Trophoblast cell (in vitro differentiated cells and primary cell): ENCODE data around the gene ZNF524.
"Not testable (repeated sequence)": the region's sequence is repeated elsewhere in the genome, so short reads cannot be mapped to it uniquely, and the experiment has no call there.

Source experiments
- DNase-seq, 2 donors: peaks; one replicate each; pipeline ENCODE4 v3.0.0-alpha.2; 2016
- H2AFZ ChIP-seq: 2 replicates; pipeline ENCODE4 v1.6.1; 2013; ENCODE audit warnings: low read length, moderate library complexity, mild to moderate bottlenecking; ENCODE audit not compliant: insufficient read depth, poor library complexity
- H2AK5ac ChIP-seq: 2 replicates; pipeline ENCODE4 v1.6.1; 2013; ENCODE audit warnings: mild to moderate bottlenecking, low read length
- H2BK120ac ChIP-seq: 2 replicates; pipeline ENCODE4 v1.6.1; 2013; ENCODE audit warnings: low read length, mild to moderate bottlenecking, moderate library complexity; ENCODE audit not compliant: insufficient read depth, poor library complexity
- H2BK12ac ChIP-seq: 2 replicates; pipeline ENCODE4 v1.6.1; 2013; ENCODE audit warnings: mild to moderate bottlenecking, low read length, moderate library complexity
- H2BK5ac ChIP-seq: 2 replicates; pipeline ENCODE4 v1.6.1; 2013; ENCODE audit warnings: low read length, low read depth, moderate library complexity, mild to moderate bottlenecking; ENCODE audit not compliant: poor library complexity
- H3K14ac ChIP-seq: 2 replicates; pipeline ENCODE4 v1.6.1; 2013; ENCODE audit warnings: mild to moderate bottlenecking, low read length
- H3K18ac ChIP-seq: 2 replicates; pipeline ENCODE4 v1.6.1; 2013; ENCODE audit warnings: mild to moderate bottlenecking, low read length
- H3K23ac ChIP-seq: 2 replicates; pipeline ENCODE4 v1.6.1; 2013; ENCODE audit warnings: low read length
- H3K27ac ChIP-seq: 2 replicates; pipeline ENCODE4 v1.5.1; 2013; ENCODE audit warnings: low read depth, mild to moderate bottlenecking, inconsistent platforms, low read length, moderate library complexity
- H3K27me3 ChIP-seq: 2 replicates; pipeline ENCODE4 v1.6.1; 2013; ENCODE audit warnings: inconsistent platforms, mild to moderate bottlenecking, low read length, moderate library complexity; ENCODE audit not compliant: insufficient read depth
- H3K36me3 ChIP-seq, 2 experiments: 1 replicate in 1 of 2; 2 replicates in 1 of 2; pipeline ENCODE4 v1.6.1; 2013; ENCODE audit warnings: low read length in 2 of 2, mild to moderate bottlenecking in 2 of 2, moderate library complexity in 1 of 2; ENCODE audit not compliant: insufficient read depth in 2 of 2, control insufficient read depth in 1 of 2
- H3K4ac ChIP-seq: 2 replicates; pipeline ENCODE4 v1.6.1; 2013; ENCODE audit warnings: low read depth, mild to moderate bottlenecking, low read length, moderate library complexity
- H3K4me1 ChIP-seq, 2 experiments: 1 replicate in 1 of 2; 2 replicates in 1 of 2; pipeline ENCODE4 v1.6.1; 2013; ENCODE audit warnings: low read length in 2 of 2, mild to moderate bottlenecking in 2 of 2, moderate library complexity in 1 of 2; ENCODE audit not compliant: insufficient read depth in 2 of 2, control insufficient read depth in 1 of 2
- H3K4me2 ChIP-seq: 2 replicates; pipeline ENCODE4 v1.6.1; 2013; ENCODE audit warnings: inconsistent platforms, mild to moderate bottlenecking, low read length, moderate library complexity
- H3K4me3 ChIP-seq: 2 replicates; pipeline ENCODE4 v1.5.1; 2013; ENCODE audit warnings: mild to moderate bottlenecking, low read depth, low read length, inconsistent platforms
- H3K79me1 ChIP-seq: one replicate; pipeline ENCODE4 v1.6.1; 2013; ENCODE audit warnings: low read length
- H3K79me2 ChIP-seq: 2 replicates; pipeline ENCODE4 v1.6.1; 2013; ENCODE audit warnings: low read length, mild to moderate bottlenecking; ENCODE audit not compliant: control insufficient read depth, insufficient read depth, poor library complexity
- H3K9ac ChIP-seq: 2 replicates; pipeline ENCODE4 v1.6.1; 2013; ENCODE audit warnings: mild to moderate bottlenecking, low read length
- H3K9me3 ChIP-seq: 2 replicates; pipeline ENCODE4 v1.6.1; 2013; ENCODE audit warnings: low read depth, mild to moderate bottlenecking, control low read depth, inconsistent platforms, low read length; ENCODE audit not compliant: insufficient read depth
- H4K12ac ChIP-seq: 2 replicates; pipeline ENCODE4 v1.6.1; 2013; ENCODE audit warnings: low read depth, mild to moderate bottlenecking, low read length, moderate library complexity
- H4K8ac ChIP-seq: 2 replicates; pipeline ENCODE4 v1.6.1; 2013; ENCODE audit warnings: low read depth, mild to moderate bottlenecking, low read length, moderate library complexity
- H4K91ac ChIP-seq: one replicate; pipeline ENCODE4 v1.6.1; 2013; ENCODE audit warnings: low read depth, mild to moderate bottlenecking, low read length, moderate library complexity
- WGBS: extraction: QIAGEN DNeasy Blood & Tissue Kit; methylation state at CpG from one replicate; pipeline ENCODE4 v1.1.7; 2013; ENCODE audit warnings: missing lambda C conversion rate; ENCODE audit not compliant: insufficient read length, insufficient coverage; ENCODE audit errors: extremely low coverage; 5-methylcytosine and 5-hydroxymethylcytosine counted together

ZNF524 gene

GRCh38 chr19:55582284-55582683, 17.8 kb upstream of the ZNF524 start:
- no CpG with 5 or more reads among the region's 4 CpGs for WGBS
- H2AK5ac ChIP-seq, DNase-seq, H3K9me3 ChIP-seq, H2AFZ ChIP-seq, H3K27me3 ChIP-seq, H3K9ac ChIP-seq, H4K91ac ChIP-seq, H3K4me3 ChIP-seq, H3K4me2 ChIP-seq, H2BK12ac ChIP-seq, H2BK5ac ChIP-seq, H3K23ac ChIP-seq, H3K27ac ChIP-seq, H3K14ac ChIP-seq, H3K18ac ChIP-seq, H2BK120ac ChIP-seq, H3K4ac ChIP-seq, H4K12ac ChIP-seq, H4K8ac ChIP-seq: not testable (repeated sequence)
- peaks cover 19 to 20% of the 10 kb centered on the region in 2 experiments for H3K36me3 ChIP-seq
- peaks cover 10 to 20% of the 10 kb centered on the region in 2 experiments for H3K4me1 ChIP-seq
- H3K79me2 ChIP-seq = peaks cover 13% of the 10 kb centered on the region
- peaks cover 25% of the 10 kb centered on the region for H3K79me1 ChIP-seq

GRCh38 chr19:55583897-55584296, 16.2 kb upstream of the ZNF524 start:
- not testable (repeated sequence) for H2BK120ac ChIP-seq, DNase-seq, H3K4me3 ChIP-seq, H4K91ac ChIP-seq, H4K12ac ChIP-seq, H3K4me2 ChIP-seq, H3K27ac ChIP-seq, H2BK5ac ChIP-seq, H3K9me3 ChIP-seq, H3K36me3 ChIP-seq, H2BK12ac ChIP-seq, H2AK5ac ChIP-seq, H3K9ac ChIP-seq, H3K27me3 ChIP-seq, H3K4ac ChIP-seq, H3K23ac ChIP-seq, H2AFZ ChIP-seq, H3K18ac ChIP-seq, H4K8ac ChIP-seq, H3K14ac ChIP-seq
- no CpG with 5 or more reads among the region's 8 CpGs for WGBS
- Histone ChIP-seq H3K4me1 (peaks cover 10 to 20% of the 10 kb centered on the region in 2 experiments), H3K79me1 (peaks cover 25% of the 10 kb centered on the region), H3K79me2 (peaks cover 13% of the 10 kb centered on the region)

DNA sequence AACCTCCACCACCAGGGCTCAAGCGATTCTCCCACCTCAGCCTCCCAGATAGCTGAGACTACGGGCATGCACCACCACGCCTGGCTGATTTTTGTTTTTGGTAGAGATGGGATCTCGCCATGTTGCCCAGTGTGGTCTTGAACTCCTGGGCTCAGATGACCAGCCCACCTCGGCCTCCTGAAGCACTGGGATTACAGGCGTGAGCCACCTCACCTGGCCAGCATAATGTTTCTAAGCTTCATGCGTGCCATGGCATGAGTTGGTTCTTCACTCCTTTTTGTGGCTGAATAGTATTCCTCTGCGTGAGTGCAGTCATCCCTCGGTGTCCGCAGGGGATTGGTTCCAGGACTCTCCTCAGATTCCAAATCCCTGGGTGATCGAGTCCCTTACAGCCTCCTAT, 15.2 kb upstream of the ZNF524 start:
- H4K8ac ChIP-seq = peak overlapping the region; percentile 66
- no peak overlapping the region for H2BK12ac ChIP-seq
- H2BK5ac ChIP-seq = no peak overlapping the region
- H3K4me2 ChIP-seq = no peak overlapping the region
- H2AK5ac ChIP-seq = no peak overlapping the region
- peaks cover 9% of the 10 kb centered on the region for H3K79me2 ChIP-seq
- no peaks in the 10 kb centered on the region for H3K9me3 ChIP-seq
- peaks cover 10 to 18% of the 10 kb centered on the region in 2 experiments for H3K4me1 ChIP-seq
- no peak overlapping the region for H3K4me3 ChIP-seq
- H2BK120ac ChIP-seq = no peak overlapping the region
- H3K27ac ChIP-seq = no peak overlapping the region
- H3K23ac ChIP-seq = no peak overlapping the region
- no peak overlapping the region for H3K14ac ChIP-seq
- H3K36me3 ChIP-seq = no peaks in the 10 kb centered on the region
- no peak overlapping the region for H2AFZ ChIP-seq
- no CpG with 5 or more reads among the region's 11 CpGs for WGBS
- no peak overlapping the region for H3K4ac ChIP-seq
- peaks cover 22% of the 10 kb centered on the region for H3K79me1 ChIP-seq
- DNase-seq = no peak
- H3K9ac ChIP-seq = no peak overlapping the region
- H4K12ac ChIP-seq = peak overlapping the region; percentile 16
- H4K91ac ChIP-seq = peak overlapping the region; percentile 47
- no peak overlapping the region for H3K18ac ChIP-seq
- H3K27me3 ChIP-seq = no peaks in the 10 kb centered on the region

DNA sequence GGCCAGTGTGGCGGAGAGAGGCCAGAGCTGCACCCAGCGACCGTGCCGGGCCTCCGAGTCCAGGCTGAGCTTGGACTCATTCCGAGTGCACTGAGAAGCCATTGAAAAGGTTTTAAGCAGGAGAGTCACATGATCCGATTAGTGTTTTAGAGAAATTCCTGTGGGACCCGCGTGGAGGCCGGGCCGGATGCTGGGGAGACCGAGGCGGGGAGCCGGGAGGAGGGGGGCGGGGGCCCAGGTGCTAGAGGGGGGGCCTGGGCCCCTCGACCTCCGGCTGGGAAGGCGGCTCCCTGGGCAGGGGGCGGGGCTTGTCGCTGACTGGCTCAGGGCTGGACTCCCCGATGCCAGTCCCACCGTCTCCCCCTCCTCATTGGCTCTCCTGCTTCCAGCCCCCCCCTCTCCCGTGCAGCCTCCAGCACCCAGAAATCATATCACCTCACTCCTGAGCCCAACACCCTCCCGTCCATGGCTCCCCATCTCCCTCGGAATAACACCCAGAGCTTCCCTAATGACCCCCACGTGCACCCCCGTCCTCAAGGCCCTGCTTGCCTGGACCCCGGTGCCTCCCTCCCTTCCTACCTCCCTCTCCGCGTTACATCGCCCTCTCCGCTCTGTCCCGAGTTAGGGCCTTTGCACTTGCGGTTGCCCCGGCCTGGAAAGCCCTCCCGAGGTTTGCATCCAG, 14.3 kb upstream of the ZNF524 start:
- no peak for DNase-seq

More for the DNA sequence above, 14.3 kb upstream of the ZNF524 start:
- Histone ChIP-seq H4K12ac (peak overlapping the region; percentile 99), H2BK12ac (peak overlapping the region; percentile 89), H3K27ac (peak overlapping the region; percentile 69), H3K9me3 (no peaks in the 10 kb centered on the region), H3K9ac (peak overlapping the region; percentile 81), H3K79me2 (peaks cover 2% of the 10 kb centered on the region), H3K4me1 (peaks cover 10 to 18% of the 10 kb centered on the region in 2 experiments), H4K8ac (peak overlapping the region; percentile 97), H3K14ac (peak overlapping the region; percentile 86), H4K91ac (peak overlapping the region; percentile 95), H3K4me3 (peak overlapping the region; percentile 60), H2BK5ac (peak overlapping the region; percentile 54), H2AFZ (peak overlapping the region; percentile 93), H3K79me1 (peaks cover 15% of the 10 kb centered on the region), H2BK120ac (peak overlapping the region; percentile 81), H3K4ac (peak overlapping the region; percentile 68), H3K4me2 (peak overlapping the region; percentile 65), H3K18ac (peak overlapping the region; percentile 91), H3K27me3 (no peaks in the 10 kb centered on the region), H3K36me3 (no peaks in the 10 kb centered on the region), H3K23ac (no peak overlapping the region), H2AK5ac (no peak overlapping the region)
- WGBS = no CpG with 5 or more reads among the region's 36 CpGs
